HCT116 (cell line): Measurements from ENCODE around the gene TAOK3.

ENCODE experiments used
- CTCF ChIP-seq, 3 experiments: fragments of 200-600 bp in 1 of 3; sonication (generic) in 1 of 3; IDR thresholded peaks in 2 of 3; conservative IDR thresholded peaks in 1 of 3; 2 replicates each; pipeline ENCODE4 v1.5.1; 2012 to 2017; ENCODE audit warnings: low read depth in 2 of 3, low read length in 2 of 3, antibody characterized with exemption in 1 of 3, borderline replicate concordance in 1 of 3, control low read depth in 1 of 3, mild to moderate bottlenecking in 1 of 3, mixed read lengths in 1 of 3, mixed run types in 1 of 3, moderate library complexity in 1 of 3; ENCODE audit not compliant: insufficient read depth in 1 of 3
- EZH2 ChIP-seq: fragments of 200-600 bp; sonication (generic); IDR thresholded peaks from 2 replicates; pipeline ENCODE4 v1.6.1; 2017; ENCODE audit warnings: antibody characterized with exemption, mixed run types
- JUND ChIP-seq: IDR thresholded peaks from 2 replicates; pipeline ENCODE4 v1.6.1; 2012
- MAX ChIP-seq: IDR thresholded peaks from 2 replicates; pipeline ENCODE4 v1.6.1; 2012
- POLR2A ChIP-seq: IDR thresholded peaks from 2 replicates; pipeline ENCODE4 v1.7.0; 2011; ENCODE audit warnings: borderline replicate concordance; ENCODE audit not compliant: insufficient read depth, insufficient read length; ENCODE audit errors: extremely low read depth
- RAD21 ChIP-seq: IDR thresholded peaks from 2 replicates; pipeline ENCODE4 v1.6.1; 2012; ENCODE audit warnings: low read depth, mild to moderate bottlenecking
- SIN3A ChIP-seq: IDR thresholded peaks from 2 replicates; pipeline ENCODE4 v1.6.1; 2012; ENCODE audit warnings: low read depth
- SP1 ChIP-seq: IDR thresholded peaks from 2 replicates; pipeline ENCODE4 v1.6.1; 2012; ENCODE audit warnings: low read depth
- YY1 ChIP-seq: IDR thresholded peaks from 2 replicates; pipeline ENCODE4 v1.6.1; 2011; ENCODE audit warnings: low read length, low read depth, moderate library complexity, mild to moderate bottlenecking; ENCODE audit not compliant: insufficient replicate concordance; ENCODE audit errors: extremely low read depth
- ZBTB33 ChIP-seq: IDR thresholded peaks from 2 replicates; pipeline ENCODE4 v1.6.1; 2011; ENCODE audit warnings: mild to moderate bottlenecking, low read length, moderate library complexity; ENCODE audit not compliant: insufficient replicate concordance; ENCODE audit errors: extremely low read depth
- ZNF274 ChIP-seq: fragments of 200-500 bp; sonication (Bioruptor generic); IDR thresholded peaks from 2 replicates; pipeline ENCODE4 v1.6.1; 2014; ENCODE audit warnings: mild to moderate bottlenecking, low read depth, low read length, inconsistent platforms
- TF ChIP-seq, protein P1 (sequence below): IDR thresholded peaks from 2 replicates; pipeline ENCODE4 v1.6.1; 2012

DNA sequence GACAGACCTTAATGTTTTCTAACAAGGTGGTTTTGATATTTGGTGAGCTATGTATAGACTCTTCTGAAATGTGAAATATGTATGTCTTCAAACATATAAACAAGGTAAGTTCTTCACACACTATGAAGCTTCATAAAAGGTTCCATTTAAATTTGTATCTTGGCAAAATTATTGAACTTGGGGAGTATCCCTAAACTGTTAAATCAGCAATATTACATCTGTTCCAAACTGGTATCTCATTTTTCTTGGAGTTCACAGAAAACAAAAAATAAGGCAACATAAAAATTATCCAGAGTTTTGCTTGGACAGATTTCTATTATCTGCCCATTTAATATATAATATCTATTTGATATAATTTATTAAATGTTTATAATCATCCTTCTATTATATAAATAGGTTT lies 62.4 kb downstream of the TAOK3 start:
- TF ChIP-seq CTCF (IDR thresholded peaks at IDR 0.05 in 2 of 3, conservative IDR thresholded peaks at IDR 0.05 in 1 of 3; ENCODE audit: borderline replicate concordance in 1 of 3, insufficient read depth in 1 of 3, low read depth in 2 of 3, low read length in 2 of 3) (no peak), YY1 (no peak), POLR2A (no peak), ZBTB33 (no peak), EZH2 (no peak), RAD21 (no peak), SIN3A (no peak), ZNF274 (no peak), JUND (no peak), MAX (no peak), SP1 (no peak)
- TF ChIP-seq, protein P1, sequence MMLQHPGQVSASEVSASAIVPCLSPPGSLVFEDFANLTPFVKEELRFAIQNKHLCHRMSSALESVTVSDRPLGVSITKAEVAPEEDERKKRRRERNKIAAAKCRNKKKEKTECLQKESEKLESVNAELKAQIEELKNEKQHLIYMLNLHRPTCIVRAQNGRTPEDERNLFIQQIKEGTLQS: no peak
